Trophoblast cell (in vitro differentiated cells and primary cell): ENCODE measurements around the gene COL18A1.

Experiments
- DNase-seq, 2 donors: peaks; one replicate each; pipeline ENCODE4 v3.0.0-alpha.2; 2016
- H2AFZ ChIP-seq: 2 replicates; pipeline ENCODE4 v1.6.1; 2013; ENCODE audit warnings: low read length, moderate library complexity, mild to moderate bottlenecking; ENCODE audit not compliant: insufficient read depth, poor library complexity
- H2AK5ac ChIP-seq: 2 replicates; pipeline ENCODE4 v1.6.1; 2013; ENCODE audit warnings: mild to moderate bottlenecking, low read length
- H2BK120ac ChIP-seq: 2 replicates; pipeline ENCODE4 v1.6.1; 2013; ENCODE audit warnings: low read length, mild to moderate bottlenecking, moderate library complexity; ENCODE audit not compliant: insufficient read depth, poor library complexity
- H2BK12ac ChIP-seq: 2 replicates; pipeline ENCODE4 v1.6.1; 2013; ENCODE audit warnings: mild to moderate bottlenecking, low read length, moderate library complexity
- H2BK5ac ChIP-seq: 2 replicates; pipeline ENCODE4 v1.6.1; 2013; ENCODE audit warnings: low read length, low read depth, moderate library complexity, mild to moderate bottlenecking; ENCODE audit not compliant: poor library complexity
- H3K14ac ChIP-seq: 2 replicates; pipeline ENCODE4 v1.6.1; 2013; ENCODE audit warnings: mild to moderate bottlenecking, low read length
- H3K18ac ChIP-seq: 2 replicates; pipeline ENCODE4 v1.6.1; 2013; ENCODE audit warnings: mild to moderate bottlenecking, low read length
- H3K23ac ChIP-seq: 2 replicates; pipeline ENCODE4 v1.6.1; 2013; ENCODE audit warnings: low read length
- H3K27ac ChIP-seq: 2 replicates; pipeline ENCODE4 v1.5.1; 2013; ENCODE audit warnings: low read depth, mild to moderate bottlenecking, inconsistent platforms, low read length, moderate library complexity
- H3K27me3 ChIP-seq: 2 replicates; pipeline ENCODE4 v1.6.1; 2013; ENCODE audit warnings: inconsistent platforms, mild to moderate bottlenecking, low read length, moderate library complexity; ENCODE audit not compliant: insufficient read depth
- H3K36me3 ChIP-seq, 2 experiments: 1 replicate in 1 of 2; 2 replicates in 1 of 2; pipeline ENCODE4 v1.6.1; 2013; ENCODE audit warnings: low read length in 2 of 2, mild to moderate bottlenecking in 2 of 2, moderate library complexity in 1 of 2; ENCODE audit not compliant: insufficient read depth in 2 of 2, control insufficient read depth in 1 of 2
- H3K4ac ChIP-seq: 2 replicates; pipeline ENCODE4 v1.6.1; 2013; ENCODE audit warnings: low read depth, mild to moderate bottlenecking, low read length, moderate library complexity
- H3K4me1 ChIP-seq, 2 experiments: 1 replicate in 1 of 2; 2 replicates in 1 of 2; pipeline ENCODE4 v1.6.1; 2013; ENCODE audit warnings: low read length in 2 of 2, mild to moderate bottlenecking in 2 of 2, moderate library complexity in 1 of 2; ENCODE audit not compliant: insufficient read depth in 2 of 2, control insufficient read depth in 1 of 2
- H3K4me2 ChIP-seq: 2 replicates; pipeline ENCODE4 v1.6.1; 2013; ENCODE audit warnings: inconsistent platforms, mild to moderate bottlenecking, low read length, moderate library complexity
- H3K4me3 ChIP-seq: 2 replicates; pipeline ENCODE4 v1.5.1; 2013; ENCODE audit warnings: mild to moderate bottlenecking, low read depth, low read length, inconsistent platforms
- H3K79me1 ChIP-seq: one replicate; pipeline ENCODE4 v1.6.1; 2013; ENCODE audit warnings: low read length
- H3K79me2 ChIP-seq: 2 replicates; pipeline ENCODE4 v1.6.1; 2013; ENCODE audit warnings: low read length, mild to moderate bottlenecking; ENCODE audit not compliant: control insufficient read depth, insufficient read depth, poor library complexity
- H3K9ac ChIP-seq: 2 replicates; pipeline ENCODE4 v1.6.1; 2013; ENCODE audit warnings: mild to moderate bottlenecking, low read length
- H3K9me3 ChIP-seq: 2 replicates; pipeline ENCODE4 v1.6.1; 2013; ENCODE audit warnings: low read depth, mild to moderate bottlenecking, control low read depth, inconsistent platforms, low read length; ENCODE audit not compliant: insufficient read depth
- H4K12ac ChIP-seq: 2 replicates; pipeline ENCODE4 v1.6.1; 2013; ENCODE audit warnings: low read depth, mild to moderate bottlenecking, low read length, moderate library complexity
- H4K8ac ChIP-seq: 2 replicates; pipeline ENCODE4 v1.6.1; 2013; ENCODE audit warnings: low read depth, mild to moderate bottlenecking, low read length, moderate library complexity
- H4K91ac ChIP-seq: one replicate; pipeline ENCODE4 v1.6.1; 2013; ENCODE audit warnings: low read depth, mild to moderate bottlenecking, low read length, moderate library complexity
- WGBS: extraction: QIAGEN DNeasy Blood & Tissue Kit; methylation state at CpG from one replicate; pipeline ENCODE4 v1.1.7; 2013; ENCODE audit warnings: missing lambda C conversion rate; ENCODE audit not compliant: insufficient read length, insufficient coverage; ENCODE audit errors: extremely low coverage; 5-methylcytosine and 5-hydroxymethylcytosine counted together

The COL18A1 gene

DNA sequence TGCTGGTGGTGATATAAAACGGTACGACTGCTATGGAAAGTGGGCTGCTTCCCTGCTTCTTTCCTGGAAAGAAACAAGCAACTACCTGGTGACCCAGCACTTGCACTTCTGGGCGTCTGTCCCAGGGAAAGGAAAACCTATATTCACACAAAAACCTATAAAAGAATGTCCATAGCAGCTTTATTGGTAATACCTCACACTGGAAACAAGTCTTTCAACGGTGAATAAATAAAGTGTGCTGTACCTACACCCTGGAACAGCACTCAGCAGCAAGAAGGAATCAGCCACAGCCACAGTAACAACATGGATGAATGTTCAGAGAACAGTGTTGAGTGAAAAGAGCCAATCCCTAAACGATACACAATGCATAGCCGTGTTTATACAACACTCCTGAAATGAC, 117.4 kb downstream of the COL18A1 start:
- H4K91ac ChIP-seq, result no peak overlapping the region
- H4K12ac ChIP-seq, result no peak overlapping the region
- no peak overlapping the region for H3K27ac ChIP-seq
- H3K14ac ChIP-seq, result no peak overlapping the region
- peaks cover 20 to 22% of the 10 kb centered on the region in 2 experiments for H3K36me3 ChIP-seq
- DNase-seq, result no peak
- peaks cover 1% of the 10 kb centered on the region for H3K79me1 ChIP-seq
- peaks cover 10% of the 10 kb centered on the region for H3K9me3 ChIP-seq
- H3K4me3 ChIP-seq, result no peak overlapping the region
- no peak overlapping the region for H2AFZ ChIP-seq
- no peak overlapping the region for H2BK12ac ChIP-seq
- no peak overlapping the region for H3K9ac ChIP-seq
- no peak overlapping the region for H3K23ac ChIP-seq
- H3K79me2 ChIP-seq, result no peaks in the 10 kb centered on the region
- H4K8ac ChIP-seq, result no peak overlapping the region
- no peaks in the 10 kb centered on the region for H3K4me1 ChIP-seq
- no peak overlapping the region for H2BK5ac ChIP-seq
- H2AK5ac ChIP-seq, result no peak overlapping the region
- no peak overlapping the region for H3K18ac ChIP-seq
- H3K4me2 ChIP-seq, result no peak overlapping the region
- WGBS, result no CpG with 5 or more reads among the region's 6 CpGs
- no peak overlapping the region for H3K4ac ChIP-seq
- no peak overlapping the region for H2BK120ac ChIP-seq
- no peaks in the 10 kb centered on the region for H3K27me3 ChIP-seq

DNA sequence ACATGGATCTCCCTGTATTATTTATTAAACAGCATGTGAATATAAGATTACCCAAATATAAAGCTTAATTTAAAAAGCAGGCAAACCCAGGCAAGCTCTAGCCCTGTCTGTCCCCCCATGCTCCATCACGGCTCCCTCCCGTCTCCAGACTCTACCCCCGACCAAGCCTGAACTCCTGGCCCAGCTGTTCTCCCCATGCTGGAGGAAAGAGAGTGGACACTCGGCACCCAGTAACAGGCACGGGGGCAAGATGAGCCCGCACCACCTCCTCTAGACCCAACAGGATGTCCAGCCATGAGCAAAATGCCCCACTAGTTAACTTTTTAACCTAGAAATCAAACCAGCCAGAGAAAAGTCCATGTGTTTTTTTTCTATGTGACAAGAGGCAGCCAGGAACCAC, 118.0 kb downstream of the COL18A1 start:
- Histone ChIP-seq H3K27me3 (no peaks in the 10 kb centered on the region), H3K36me3 (peaks cover 20 to 22% of the 10 kb centered on the region in 2 experiments), H4K91ac (no peak overlapping the region), H3K23ac (no peak overlapping the region), H3K4me2 (no peak overlapping the region), H3K14ac (no peak overlapping the region), H3K9me3 (peaks cover 6% of the 10 kb centered on the region), H3K4ac (no peak overlapping the region), H3K9ac (no peak overlapping the region), H3K4me3 (no peak overlapping the region), H3K4me1 (no peaks in the 10 kb centered on the region), H3K27ac (no peak overlapping the region), H4K8ac (no peak overlapping the region), H2AFZ (no peak overlapping the region), H4K12ac (no peak overlapping the region), H2BK12ac (no peak overlapping the region), H2BK120ac (no peak overlapping the region), H2AK5ac (no peak overlapping the region), H3K18ac (no peak overlapping the region), H2BK5ac (no peak overlapping the region), H3K79me1 (peaks cover 1% of the 10 kb centered on the region), H3K79me2 (no peaks in the 10 kb centered on the region)
- no CpG with 5 or more reads among the region's 6 CpGs for WGBS
- no peak for DNase-seq

GRCh38 chr21:45523411-45524101, 118.6 kb downstream of the COL18A1 start:
- H3K36me3 ChIP-seq, result peaks cover 20 to 22% of the 10 kb centered on the region in 2 experiments

DNA sequence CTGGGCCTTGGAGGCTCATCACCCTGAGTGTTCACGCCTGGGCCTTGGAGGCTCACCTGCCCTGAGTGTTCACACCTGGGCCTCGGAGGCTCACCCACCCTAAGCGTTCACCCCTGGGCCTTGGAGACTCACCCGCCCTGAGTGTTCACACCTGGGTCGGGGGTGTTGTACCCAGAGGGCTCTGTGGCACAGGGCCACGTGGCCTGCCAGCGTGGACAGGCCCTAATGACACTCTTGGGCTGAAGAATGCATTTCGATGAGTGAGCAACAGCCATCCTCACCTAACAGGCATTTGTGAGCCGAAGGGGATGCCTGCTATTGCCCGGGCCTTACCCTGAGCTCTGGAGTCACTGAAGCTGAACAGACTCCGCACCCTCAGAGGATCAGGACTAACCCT, 119.8 kb downstream of the COL18A1 start:
- no peak overlapping the region for H3K23ac ChIP-seq
- no peak overlapping the region for H4K12ac ChIP-seq
- H3K18ac ChIP-seq, result no peak overlapping the region
- H3K4me2 ChIP-seq, result no peak overlapping the region
- no peak overlapping the region for H3K9ac ChIP-seq
- H2AK5ac ChIP-seq, result no peak overlapping the region
- H2AFZ ChIP-seq, result no peak overlapping the region
- H3K4me3 ChIP-seq, result no peak overlapping the region
- no peak overlapping the region for H2BK12ac ChIP-seq
- H2BK120ac ChIP-seq, result no peak overlapping the region
- H3K27ac ChIP-seq, result no peak overlapping the region
- H4K8ac ChIP-seq, result no peak overlapping the region
- no peak overlapping the region for H4K91ac ChIP-seq
- WGBS, result no CpG with 5 or more reads among the region's 11 CpGs
- DNase-seq, result no peak
- peaks cover 32 to 33% of the 10 kb centered on the region in 2 experiments for H3K36me3 ChIP-seq
- H3K9me3 ChIP-seq, result peaks cover 8% of the 10 kb centered on the region
- H3K4me1 ChIP-seq, result no peaks in the 10 kb centered on the region
- no peaks in the 10 kb centered on the region for H3K27me3 ChIP-seq
- H2BK5ac ChIP-seq, result no peak overlapping the region
- H3K14ac ChIP-seq, result no peak overlapping the region
- H3K79me1 ChIP-seq, result peaks cover 1% of the 10 kb centered on the region
- no peaks in the 10 kb centered on the region for H3K79me2 ChIP-seq
- no peak overlapping the region for H3K4ac ChIP-seq

More at GRCh38 chr21:45523411-45524101, 118.6 kb downstream of the COL18A1 start:
- Histone ChIP-seq H3K4me1 (no peaks in the 10 kb centered on the region), H3K4me3 (no peak overlapping the region), H2BK5ac (no peak overlapping the region), H3K14ac (no peak overlapping the region), H3K79me1 (peaks cover 1% of the 10 kb centered on the region), H3K9me3 (peaks cover 6% of the 10 kb centered on the region), H3K9ac (no peak overlapping the region), H4K12ac (no peak overlapping the region), H2AK5ac (no peak overlapping the region), H3K18ac (no peak overlapping the region), H3K23ac (no peak overlapping the region), H3K79me2 (no peaks in the 10 kb centered on the region), H3K4ac (no peak overlapping the region), H3K4me2 (no peak overlapping the region), H2BK120ac (no peak overlapping the region), H4K91ac (no peak overlapping the region), H2BK12ac (peak overlapping the region; percentile 20), H3K27ac (no peak overlapping the region), H4K8ac (no peak overlapping the region), H2AFZ (no peak overlapping the region), H3K27me3 (no peaks in the 10 kb centered on the region)
- no CpG with 5 or more reads among the region's 16 CpGs for WGBS
- no peak for DNase-seq
